ENCODE data around the gene CCL23.

The CCL23 gene

GRCh38 chr17:35969558-35970380 is 48.0 kb downstream of the CCL23 start:
- peak; percentile 80 for DNase-seq (ENCODE audit: low spot score)

DNA sequence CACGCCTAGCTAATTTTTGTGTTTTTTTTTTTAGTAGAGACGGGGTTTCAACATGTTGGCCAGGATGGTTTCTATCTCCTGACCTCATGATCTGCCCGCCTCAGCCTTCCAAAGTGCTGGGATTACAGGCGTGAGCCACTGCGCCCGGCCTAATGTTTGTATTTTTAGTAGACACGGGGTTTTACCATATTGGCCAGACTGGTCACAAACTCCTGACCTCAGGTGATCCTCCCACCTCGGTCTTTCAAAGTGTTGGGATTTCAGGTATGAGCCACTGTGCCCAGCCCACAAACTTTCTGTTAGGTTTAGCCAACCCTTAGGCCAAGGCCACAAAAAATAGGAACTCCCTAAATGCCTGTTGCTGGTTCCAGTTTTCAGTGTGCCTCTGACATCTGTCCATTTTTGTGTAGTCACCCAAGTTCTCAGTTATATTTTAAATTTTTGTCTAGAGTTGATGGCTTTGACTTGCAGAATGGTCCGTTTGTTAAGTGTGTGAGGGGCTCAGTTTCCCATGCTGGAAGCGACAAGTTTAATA is 49.2 kb downstream of the CCL23 start:
- DNase-seq (ENCODE audit: low spot score), result no peak

DNA sequence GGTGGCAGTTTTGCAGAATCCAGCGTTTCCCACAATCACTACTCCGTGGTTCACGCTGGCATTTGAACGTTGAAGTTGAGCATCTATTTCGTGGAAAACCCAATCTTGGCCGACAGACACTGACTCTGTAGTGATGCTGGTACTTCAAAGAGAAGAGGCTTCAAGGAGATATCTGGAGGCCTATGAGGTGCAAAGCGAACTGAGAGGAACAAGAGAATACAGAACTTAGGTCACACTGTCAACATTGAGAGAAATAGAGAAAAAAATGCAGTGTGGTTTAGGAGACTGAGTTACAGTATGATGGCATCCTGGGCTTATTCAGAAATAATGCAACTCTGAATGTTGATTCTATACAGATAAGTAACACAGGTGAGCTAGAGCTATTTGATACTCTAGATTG is 52.5 kb downstream of the CCL23 start:
- DNase-seq (ENCODE audit: low spot score), result no peak

DNA sequence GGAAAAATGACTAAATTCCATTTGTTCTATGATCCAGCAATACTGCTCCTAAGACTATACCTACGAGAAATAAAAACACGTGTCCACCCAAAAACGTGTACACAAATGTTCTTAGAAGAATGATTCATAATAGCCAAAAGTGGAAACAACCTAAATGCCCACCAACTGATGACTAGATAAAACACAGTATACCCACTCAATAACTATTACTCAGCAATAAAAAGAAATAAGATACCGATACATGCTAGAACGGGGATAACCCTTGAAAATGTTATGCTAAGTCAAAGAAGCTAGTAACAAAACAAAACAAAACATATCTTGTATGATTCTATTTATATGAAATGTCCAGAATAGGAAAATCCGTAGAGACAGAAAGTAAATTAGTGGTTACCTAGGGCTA is 54.1 kb downstream of the CCL23 start:
- DNase-seq (ENCODE audit: low spot score), result no peak

Measured in left forelimb (tissue), 1 donor.